Parathyroid adenoma (tissue), 2 donors: ENCODE results near the gene KLK3.
A peak's percentile ranks its signal among the peaks of the same experiment; 100 is the strongest.

Experiments used
- H2AFZ ChIP-seq: fragments of 300-600 bp; sonication (generic); one replicate; pipeline ENCODE4 v1.7.0; 2017; ENCODE audit warnings: antibody characterized with exemption, mild to moderate bottlenecking
- H3K27ac ChIP-seq: fragments of 300-600 bp; sonication (generic); one replicate; pipeline ENCODE4 v1.7.0; 2017
- H3K27me3 ChIP-seq: fragments of 300-600 bp; sonication (generic); one replicate; pipeline ENCODE4 v1.7.0; 2017; ENCODE audit warnings: low read length; ENCODE audit not compliant: control insufficient read depth, insufficient read depth
- H3K36me3 ChIP-seq: fragments of 300-600 bp; sonication (generic); one replicate; pipeline ENCODE4 v1.7.0; 2017; ENCODE audit warnings: low read length; ENCODE audit not compliant: control insufficient read depth, insufficient read depth
- H3K4me1 ChIP-seq: fragments of 300-600 bp; sonication (generic); one replicate; pipeline ENCODE4 v1.7.0; 2017; ENCODE audit warnings: control low read depth
- H3K4me2 ChIP-seq: fragments of 300-600 bp; sonication (generic); one replicate; pipeline ENCODE4 v1.7.0; 2017; ENCODE audit warnings: low read length
- H3K4me3 ChIP-seq: fragments of 300-600 bp; sonication (generic); one replicate; pipeline ENCODE4 v1.7.0; 2017; ENCODE audit warnings: low read depth, low read length
- H3K79me2 ChIP-seq: fragments of 300-600 bp; sonication (generic); one replicate; pipeline ENCODE4 v1.7.0; 2017; ENCODE audit warnings: control low read depth
- H3K9ac ChIP-seq: fragments of 300-600 bp; sonication (generic); one replicate; pipeline ENCODE4 v1.7.0; 2017; ENCODE audit warnings: mild to moderate bottlenecking
- H3K9me3 ChIP-seq: fragments of 300-600 bp; sonication (generic); one replicate; pipeline ENCODE4 v1.7.0; 2017; ENCODE audit warnings: low read length; ENCODE audit not compliant: control insufficient read depth
- TF ChIP-seq, protein P1 (sequence below): fragments of 300-600 bp; sonication (generic); IDR thresholded peaks from one replicate; pipeline ENCODE4 v1.7.0; 2017; ENCODE audit warnings: antibody characterized with exemption, mild to moderate bottlenecking
- donor health status: primary hyperparathyroidism.

The KLK3 gene

DNA sequence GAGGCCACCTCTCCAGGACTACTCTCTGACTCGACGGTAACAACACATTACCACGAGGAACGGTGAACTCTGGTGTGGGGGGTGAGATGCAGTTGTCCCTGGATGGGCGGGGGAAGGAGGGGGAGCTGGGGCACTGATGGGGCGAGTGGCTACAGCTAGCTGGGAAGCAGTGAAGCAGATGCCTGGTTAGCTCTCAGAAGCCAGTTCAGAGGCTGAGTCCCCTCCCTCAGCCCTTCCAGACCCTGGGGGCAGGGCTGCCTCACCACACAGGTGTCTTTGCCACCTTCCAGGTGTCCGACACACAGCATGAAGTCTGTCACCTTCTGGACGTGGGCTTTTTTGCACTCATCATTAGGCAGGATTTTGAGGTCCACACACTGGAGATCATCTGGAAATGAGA lies 35.1 kb upstream of the KLK3 start:
- Histone ChIP-seq H3K9ac (no peak overlapping the region), H2AFZ (no peak overlapping the region), H3K4me3 (no peak overlapping the region), H3K4me2 (no peak overlapping the region), H3K9me3 (no peaks in the 10 kb centered on the region), H3K79me2 (no peaks in the 10 kb centered on the region), H3K36me3 (no peaks in the 10 kb centered on the region), H3K4me1 (no peaks in the 10 kb centered on the region), H3K27ac (no peak overlapping the region), H3K27me3 (peaks cover 3% of the 10 kb centered on the region)
- TF ChIP-seq, protein P1, sequence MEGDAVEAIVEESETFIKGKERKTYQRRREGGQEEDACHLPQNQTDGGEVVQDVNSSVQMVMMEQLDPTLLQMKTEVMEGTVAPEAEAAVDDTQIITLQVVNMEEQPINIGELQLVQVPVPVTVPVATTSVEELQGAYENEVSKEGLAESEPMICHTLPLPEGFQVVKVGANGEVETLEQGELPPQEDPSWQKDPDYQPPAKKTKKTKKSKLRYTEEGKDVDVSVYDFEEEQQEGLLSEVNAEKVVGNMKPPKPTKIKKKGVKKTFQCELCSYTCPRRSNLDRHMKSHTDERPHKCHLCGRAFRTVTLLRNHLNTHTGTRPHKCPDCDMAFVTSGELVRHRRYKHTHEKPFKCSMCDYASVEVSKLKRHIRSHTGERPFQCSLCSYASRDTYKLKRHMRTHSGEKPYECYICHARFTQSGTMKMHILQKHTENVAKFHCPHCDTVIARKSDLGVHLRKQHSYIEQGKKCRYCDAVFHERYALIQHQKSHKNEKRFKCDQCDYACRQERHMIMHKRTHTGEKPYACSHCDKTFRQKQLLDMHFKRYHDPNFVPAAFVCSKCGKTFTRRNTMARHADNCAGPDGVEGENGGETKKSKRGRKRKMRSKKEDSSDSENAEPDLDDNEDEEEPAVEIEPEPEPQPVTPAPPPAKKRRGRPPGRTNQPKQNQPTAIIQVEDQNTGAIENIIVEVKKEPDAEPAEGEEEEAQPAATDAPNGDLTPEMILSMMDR: no peak

DNA sequence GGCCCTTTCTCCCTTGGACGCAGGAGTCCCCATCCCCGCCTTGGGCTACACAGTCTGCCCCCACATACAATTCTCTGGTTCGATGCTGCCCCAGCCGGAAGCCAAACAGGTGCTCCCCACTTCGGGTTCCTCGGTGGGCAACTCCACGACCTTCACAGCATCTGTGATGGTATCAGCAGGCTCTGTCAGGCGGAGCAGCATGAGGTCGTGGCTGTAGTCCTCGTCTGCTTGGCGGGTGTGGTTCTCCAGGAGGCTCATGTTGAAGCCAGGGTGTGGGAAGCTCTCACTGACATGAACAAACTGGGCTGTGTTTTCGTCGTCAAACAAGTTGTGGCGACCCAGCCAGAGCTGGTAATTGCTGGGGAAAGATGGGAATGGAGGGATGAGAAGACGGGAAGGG lies 34.6 kb upstream of the KLK3 start:
- TF ChIP-seq, protein P1: no peak
- Histone ChIP-seq H3K79me2 (no peaks in the 10 kb centered on the region), H3K27ac (no peak overlapping the region), H3K4me2 (no peak overlapping the region), H3K9ac (no peak overlapping the region), H3K36me3 (no peaks in the 10 kb centered on the region), H3K4me1 (no peaks in the 10 kb centered on the region), H3K27me3 (peaks cover 3% of the 10 kb centered on the region), H3K9me3 (no peaks in the 10 kb centered on the region), H3K4me3 (no peak overlapping the region), H2AFZ (no peak overlapping the region)

DNA sequence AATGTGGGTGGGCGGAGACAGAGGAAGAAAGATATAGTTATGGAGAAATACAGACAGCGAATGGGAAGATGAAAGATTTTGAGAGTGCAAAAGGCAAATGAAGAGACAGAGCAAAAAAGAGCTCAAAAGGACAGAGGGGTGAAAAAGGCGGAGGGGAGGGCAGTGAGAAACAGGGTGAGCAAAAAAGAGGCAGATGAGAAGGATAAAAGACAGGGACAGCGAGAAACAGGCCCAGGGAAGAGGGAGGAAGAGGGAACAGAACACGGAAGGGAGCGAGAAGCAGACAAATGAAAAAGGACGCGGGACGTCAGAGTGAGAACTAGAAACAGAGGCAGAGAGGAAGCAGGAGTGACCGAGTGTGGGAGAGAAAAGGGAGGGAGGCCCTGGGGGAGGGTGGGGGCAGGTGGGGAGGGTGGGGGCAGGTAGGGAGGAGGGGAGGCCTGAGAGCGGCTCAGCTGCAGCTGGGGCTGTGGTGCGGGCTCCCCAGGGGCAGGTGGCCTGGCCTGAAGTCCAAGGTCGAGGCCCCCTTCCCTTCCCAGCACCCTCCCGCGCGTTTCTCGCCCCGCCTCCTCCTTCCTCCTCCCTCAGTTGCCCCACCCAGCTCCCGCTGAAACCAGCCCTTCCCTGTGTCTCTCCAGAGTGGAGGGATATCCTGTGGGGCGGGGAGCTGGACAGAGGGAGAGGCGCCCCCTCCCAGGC lies 34.0 kb upstream of the KLK3 start:
- Histone ChIP-seq H3K27me3 (peaks cover 3% of the 10 kb centered on the region), H3K79me2 (no peaks in the 10 kb centered on the region), H3K4me2 (no peak overlapping the region), H2AFZ (peak overlapping the region; percentile 30), H3K9ac (no peak overlapping the region), H3K4me1 (no peaks in the 10 kb centered on the region), H3K9me3 (no peaks in the 10 kb centered on the region), H3K27ac (no peak overlapping the region), H3K4me3 (no peak overlapping the region), H3K36me3 (no peaks in the 10 kb centered on the region)
- TF ChIP-seq, protein P1: no peak

DNA sequence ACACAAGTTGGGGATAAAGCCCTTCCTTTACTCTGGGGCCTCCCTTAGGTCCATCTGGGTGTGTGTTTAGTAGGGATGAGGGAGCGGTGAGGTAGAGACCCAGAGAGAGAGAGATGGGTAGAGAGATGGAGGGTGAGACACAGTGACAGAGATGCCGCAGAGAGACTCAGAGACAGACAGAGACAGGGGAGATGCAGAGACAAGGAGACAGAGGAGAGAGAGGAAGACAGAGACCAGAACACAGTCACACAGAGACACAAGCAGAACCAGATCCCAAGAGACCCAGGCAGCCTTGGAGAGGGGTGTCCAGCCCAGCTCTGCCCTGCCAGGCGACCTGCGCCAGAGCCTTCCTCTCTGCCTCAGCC lies 33.5 kb upstream of the KLK3 start:
- Histone ChIP-seq H3K4me2 (no peak overlapping the region), H3K4me1 (no peaks in the 10 kb centered on the region), H3K9ac (no peak overlapping the region), H3K9me3 (no peaks in the 10 kb centered on the region), H3K79me2 (no peaks in the 10 kb centered on the region), H3K27me3 (peaks cover 3% of the 10 kb centered on the region), H3K4me3 (no peak overlapping the region), H3K36me3 (no peaks in the 10 kb centered on the region), H3K27ac (no peak overlapping the region), H2AFZ (no peak overlapping the region)
- TF ChIP-seq, protein P1: no peak

DNA sequence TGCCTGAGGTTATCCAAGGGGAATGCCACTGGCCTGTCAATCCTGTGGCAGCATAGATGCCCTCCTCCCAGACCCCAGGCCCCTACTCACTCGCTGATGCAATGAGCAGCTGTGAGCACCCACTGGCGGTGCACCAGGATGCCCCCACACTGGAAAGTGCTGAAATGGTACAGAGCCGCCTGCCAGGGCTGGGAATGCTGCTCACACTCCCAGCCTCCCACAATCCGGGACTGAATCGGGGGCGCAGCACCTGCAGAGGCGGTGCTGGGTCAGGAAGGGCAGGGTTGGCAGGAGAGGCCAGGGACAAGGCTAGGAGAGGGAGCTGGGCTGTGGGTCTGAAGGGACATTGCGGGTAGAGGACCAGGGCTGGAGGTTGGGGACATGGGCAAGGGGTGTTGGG lies 33.1 kb upstream of the KLK3 start:
- Histone ChIP-seq H2AFZ (no peak overlapping the region), H3K79me2 (no peaks in the 10 kb centered on the region), H3K27ac (no peak overlapping the region), H3K27me3 (peaks cover 3% of the 10 kb centered on the region), H3K4me1 (no peaks in the 10 kb centered on the region), H3K9ac (no peak overlapping the region), H3K4me3 (no peak overlapping the region), H3K4me2 (no peak overlapping the region), H3K36me3 (no peaks in the 10 kb centered on the region), H3K9me3 (no peaks in the 10 kb centered on the region)
- TF ChIP-seq, protein P1: no peak
